ENCODE measurements around the gene NR4A2.
A peak's percentile ranks its signal among the peaks of the same experiment; 100 is the strongest.

NR4A2 gene

DNA sequence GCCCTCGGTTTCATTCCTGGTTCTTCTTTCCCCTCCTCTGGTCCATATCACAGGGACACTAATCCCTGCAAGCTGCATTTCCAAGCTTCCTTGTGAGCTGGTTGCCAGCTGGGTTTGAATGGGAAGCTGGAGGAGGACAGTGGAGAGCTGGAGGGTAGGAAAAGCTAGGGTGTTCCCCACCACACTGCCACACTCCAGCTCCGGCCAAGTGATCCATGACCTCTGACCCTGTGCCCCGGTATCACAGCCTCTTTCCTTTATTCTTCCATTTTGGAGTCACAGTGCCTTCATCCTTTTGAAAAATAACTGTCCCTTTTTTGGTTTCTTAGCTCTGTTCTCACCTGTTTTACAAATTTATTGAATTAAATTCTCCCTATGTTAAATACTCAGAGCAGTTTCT lies 13.1 kb upstream of the NR4A2 start:
- no peak overlapping the region for H3K4me3 Mint-ChIP-seq
- no peak for ATAC-seq (replicated peaks)
- H3K4me1 Mint-ChIP-seq (ENCODE audit: low read depth in 2 of 2), result peaks cover 3 to 13% of the 10 kb centered on the region in 2 donors
- no peak for DNase-seq
- no peaks in the 10 kb centered on the region for H3K27me3 Mint-ChIP-seq
- no peaks in the 10 kb centered on the region for H3K9me3 Mint-ChIP-seq
- peak overlapping the region in 1 of 2 donors; percentile 99 for H3K27ac Mint-ChIP-seq
- peaks cover 24% of the 10 kb centered on the region for H3K36me3 Mint-ChIP-seq (ENCODE audit: insufficient read depth)

DNA sequence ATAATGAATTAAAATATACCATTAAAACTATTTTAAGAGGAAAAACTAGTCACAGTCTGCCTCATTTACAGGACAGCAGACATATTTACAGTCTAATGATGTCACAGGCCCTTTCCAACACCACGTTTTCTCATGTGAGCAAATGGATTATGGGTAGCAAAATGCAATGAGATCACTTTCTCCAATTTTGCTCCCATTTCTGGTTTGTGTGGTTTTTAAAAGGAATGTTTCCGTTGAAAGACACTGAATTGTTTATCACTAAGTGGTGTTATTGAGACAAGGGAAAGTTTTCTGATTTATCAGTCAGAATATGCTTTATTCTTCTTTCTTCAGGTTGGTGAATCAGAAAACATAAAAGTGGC lies 11.4 kb upstream of the NR4A2 start:
- ATAC-seq (replicated peaks) (no peak), DNase-seq (no peak)
- H3K4me1 Mint-ChIP-seq (ENCODE audit: low read depth in 2 of 2), result peaks cover 6 to 24% of the 10 kb centered on the region in 2 donors
- H3K27me3 Mint-ChIP-seq, result no peaks in the 10 kb centered on the region
- H3K4me3 Mint-ChIP-seq, result no peak overlapping the region
- peak overlapping the region; percentile 98 to 99 for H3K27ac Mint-ChIP-seq
- no peaks in the 10 kb centered on the region for H3K9me3 Mint-ChIP-seq
- peaks cover 27% of the 10 kb centered on the region for H3K36me3 Mint-ChIP-seq (ENCODE audit: insufficient read depth)

DNA sequence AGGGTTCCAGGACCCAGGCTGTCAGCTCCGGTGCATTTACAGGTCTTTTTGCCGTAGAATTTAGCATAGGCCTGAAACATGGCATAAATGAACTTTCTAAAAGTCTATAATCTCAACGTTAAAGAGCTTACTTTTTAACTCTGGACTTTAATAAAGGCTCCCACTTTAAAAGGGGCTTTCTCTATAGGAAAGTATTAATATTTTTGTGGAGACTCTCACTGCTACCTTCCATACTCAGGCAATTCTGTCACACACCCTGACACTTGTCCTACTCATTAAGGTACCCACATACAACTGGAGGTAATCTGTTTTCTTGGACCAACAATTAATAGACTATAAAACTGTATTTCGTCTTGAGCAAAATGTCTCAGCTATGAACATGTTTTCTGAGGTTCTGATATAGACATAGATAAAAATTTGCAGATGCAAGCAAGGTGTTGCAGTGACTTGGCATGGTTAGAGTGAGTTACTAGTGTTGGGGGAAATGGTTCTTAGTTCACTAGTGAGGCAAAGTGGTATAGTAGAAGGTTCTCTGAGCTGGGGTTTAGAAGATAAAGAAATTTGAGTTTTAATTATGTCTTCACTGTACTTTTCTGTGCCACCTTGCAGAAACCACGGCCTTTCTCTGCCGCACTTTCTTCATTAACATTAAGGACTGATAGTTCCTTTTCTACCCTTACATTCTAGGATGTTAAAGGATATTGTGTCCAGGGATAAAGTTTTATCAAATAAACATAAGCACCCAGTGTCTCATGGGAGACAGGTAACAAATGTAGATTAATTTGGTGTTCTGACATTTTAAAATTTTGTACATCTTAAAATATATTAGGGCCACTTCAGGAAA lies 10.8 kb upstream of the NR4A2 start:
- Mint-ChIP-seq H3K27ac (peak overlapping the region; percentile 98 to 99), H3K4me3 (peak overlapping the region; percentile 92 to 93)

DNA sequence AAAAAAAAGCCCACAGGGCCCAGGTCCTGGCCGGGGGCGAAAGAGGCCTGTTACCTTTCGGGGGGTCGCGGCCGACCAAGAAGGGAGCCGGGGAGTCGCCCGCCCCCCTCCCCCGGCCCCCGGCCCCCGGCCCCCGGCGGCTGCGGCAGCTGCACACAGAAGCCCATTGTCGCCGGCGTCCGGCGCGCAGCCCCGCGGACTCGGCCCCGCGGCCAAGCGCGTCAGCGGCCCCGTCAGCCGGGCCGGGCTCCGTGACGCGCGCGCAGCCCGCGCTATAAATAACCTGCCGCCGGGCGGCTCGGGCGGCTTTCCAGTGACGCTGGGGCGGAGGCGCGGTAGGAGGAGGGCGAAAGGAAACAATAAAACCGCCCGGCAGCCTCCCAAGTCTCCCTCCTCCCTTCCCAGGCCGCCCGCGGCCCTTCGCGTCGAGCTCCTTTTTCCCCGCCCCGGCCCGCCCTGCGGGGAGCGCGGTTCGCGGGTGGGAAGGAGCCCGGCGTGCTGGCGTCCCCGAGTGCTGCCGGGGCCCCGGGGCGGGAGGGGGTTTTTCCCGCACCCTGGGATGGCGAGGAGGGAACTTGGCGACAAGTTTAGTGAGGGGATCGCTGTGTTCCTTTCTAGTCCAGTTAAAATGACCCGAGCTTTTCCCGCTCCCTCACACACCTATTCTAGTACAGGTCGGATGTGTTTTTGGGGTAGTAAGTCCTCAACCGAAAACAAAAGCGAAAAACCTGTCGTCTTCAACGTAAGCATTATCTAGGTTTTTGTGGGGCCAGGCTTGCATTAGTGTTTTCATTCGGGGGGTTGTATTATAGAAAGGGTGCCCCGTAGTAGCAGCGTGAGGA lies 10.0 kb upstream of the NR4A2 start:
- Mint-ChIP-seq H3K27ac (peak overlapping the region; percentile 98 to 99), H3K36me3 (ENCODE audit: insufficient read depth) (peaks cover 27% of the 10 kb centered on the region), H3K4me1 (ENCODE audit: low read depth in 2 of 2) (peaks cover 10 to 24% of the 10 kb centered on the region in 2 donors), H3K4me3 (peak overlapping the region; percentile 92 to 93), H3K9me3 (no peaks in the 10 kb centered on the region), H3K27me3 (no peaks in the 10 kb centered on the region)
- ATAC-seq (replicated peaks), result peak; percentile 70
- DNase-seq, result peak; percentile 89 to 91 (median 89)

More for the DNA sequence above, 10.8 kb upstream of the NR4A2 start:
- Mint-ChIP-seq H3K27me3 (no peaks in the 10 kb centered on the region), H3K4me1 (ENCODE audit: low read depth in 2 of 2) (peaks cover 10 to 24% of the 10 kb centered on the region in 2 donors), H3K36me3 (ENCODE audit: insufficient read depth) (peaks cover 27% of the 10 kb centered on the region), H3K9me3 (no peaks in the 10 kb centered on the region)
- DNase-seq (peak in 1 of 3 experiments; percentile 10), ATAC-seq (replicated peaks) (no peak)

DNA sequence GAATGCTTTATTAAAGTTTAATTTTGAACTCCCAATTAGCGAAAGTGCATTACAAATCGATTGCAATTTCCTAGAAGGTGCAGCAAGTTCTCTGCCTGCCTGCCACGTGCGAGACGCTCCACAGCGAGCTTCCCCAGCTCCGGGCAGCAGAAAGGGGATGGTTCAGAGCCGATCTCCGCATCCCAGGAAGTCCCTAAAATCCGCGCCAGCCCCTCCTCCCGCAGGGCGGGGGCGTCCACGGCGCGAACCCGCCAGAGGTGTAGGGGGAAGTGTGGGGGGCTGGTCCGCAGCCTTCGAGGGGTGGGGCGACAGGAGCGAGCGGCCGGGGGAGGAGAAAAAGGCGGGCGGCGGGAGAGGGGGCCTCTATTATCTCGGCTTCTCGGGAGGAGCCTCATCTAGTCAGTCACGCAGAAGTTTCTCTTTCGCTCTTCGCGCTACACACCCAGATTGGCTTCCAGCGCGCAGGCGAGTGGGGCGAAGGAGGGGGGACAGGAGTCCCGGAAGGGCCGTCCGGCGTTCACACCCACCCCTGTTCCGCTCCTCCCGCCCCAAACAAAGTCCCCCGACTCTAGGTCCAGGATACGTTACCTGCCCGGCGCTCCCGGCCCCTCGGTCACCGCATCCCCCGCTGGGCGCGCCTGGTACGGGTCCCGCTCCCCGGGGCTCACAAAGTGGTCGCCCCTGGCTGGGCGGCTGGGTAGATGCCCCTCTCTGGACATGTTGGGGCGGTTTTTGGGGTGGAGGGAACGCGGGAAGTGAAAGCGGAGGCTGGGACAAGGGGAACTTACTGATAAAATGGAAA lies 9.1 kb upstream of the NR4A2 start:
- peak overlapping the region; percentile 92 to 93 for H3K4me3 Mint-ChIP-seq
- peaks cover 27% of the 10 kb centered on the region for H3K36me3 Mint-ChIP-seq (ENCODE audit: insufficient read depth)
- DNase-seq (peak; percentile 77 to 81 (median 78)), ATAC-seq (replicated peaks) (peak; percentile 64)
- H3K4me1 Mint-ChIP-seq (ENCODE audit: low read depth in 2 of 2), result peaks cover 10 to 24% of the 10 kb centered on the region in 2 donors
- H3K27ac Mint-ChIP-seq, result peak overlapping the region; percentile 98 to 99
- H3K9me3 Mint-ChIP-seq, result no peaks in the 10 kb centered on the region
- no peaks in the 10 kb centered on the region for H3K27me3 Mint-ChIP-seq

DNA sequence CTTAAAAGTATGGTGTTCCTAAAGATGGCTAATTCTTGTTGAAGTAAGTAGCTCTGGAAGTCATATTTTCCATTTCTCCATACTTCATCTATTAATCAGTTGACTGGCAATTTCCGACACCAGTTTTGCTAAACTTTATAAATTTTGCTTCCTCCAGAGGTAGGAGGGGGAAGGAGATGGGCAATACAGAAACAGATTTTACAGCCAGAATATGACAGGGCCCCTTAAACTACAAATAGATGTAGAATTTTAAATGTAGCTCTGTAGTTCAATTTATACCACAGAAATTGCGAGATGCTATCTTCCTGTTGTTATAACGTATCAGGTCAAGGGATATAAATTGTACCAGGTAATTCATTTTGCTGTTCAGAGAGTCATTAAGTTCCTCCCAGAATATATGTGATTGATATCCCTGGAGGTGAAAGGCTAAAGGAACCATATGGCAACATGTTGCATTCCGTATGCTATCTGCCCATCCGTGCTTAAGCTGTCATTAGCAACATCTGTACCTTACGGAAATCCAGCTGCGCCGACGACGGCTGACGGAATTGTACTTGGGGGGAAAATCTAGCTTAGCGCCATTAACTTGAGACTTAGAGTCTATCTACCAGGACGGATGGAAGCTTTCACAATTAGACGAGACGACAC lies 8.4 kb upstream of the NR4A2 start:
- H3K4me1 Mint-ChIP-seq (ENCODE audit: low read depth in 2 of 2), result peaks cover 10 to 24% of the 10 kb centered on the region in 2 donors
- no peaks in the 10 kb centered on the region for H3K9me3 Mint-ChIP-seq
- H3K36me3 Mint-ChIP-seq (ENCODE audit: insufficient read depth), result peaks cover 31% of the 10 kb centered on the region
- peak overlapping the region; percentile 98 to 99 for H3K27ac Mint-ChIP-seq
- ATAC-seq (replicated peaks) (peak; percentile 4), DNase-seq (no peak)
- no peaks in the 10 kb centered on the region for H3K27me3 Mint-ChIP-seq
- peak overlapping the region; percentile 92 to 93 for H3K4me3 Mint-ChIP-seq

DNA sequence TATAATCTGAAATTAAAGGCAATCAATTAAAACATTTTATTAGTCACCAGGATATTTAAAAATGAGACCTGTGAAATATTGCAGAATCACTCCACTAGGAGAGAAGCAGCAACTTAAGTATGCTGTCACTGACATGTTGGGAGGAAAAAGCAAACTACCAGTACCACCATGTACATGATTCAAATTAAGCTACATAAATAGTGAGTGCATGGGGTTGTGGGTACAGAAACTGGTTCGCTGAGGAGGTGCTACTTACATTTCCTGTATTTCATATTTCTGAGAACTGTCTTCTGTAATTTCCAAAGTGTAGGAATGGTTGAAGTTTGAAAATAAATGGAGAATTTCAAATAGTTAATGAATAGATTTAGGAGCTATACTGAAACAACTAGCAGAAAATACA lies 7.9 kb upstream of the NR4A2 start:
- Mint-ChIP-seq H3K9me3 (no peaks in the 10 kb centered on the region), H3K27ac (peak overlapping the region; percentile 98 to 99), H3K36me3 (ENCODE audit: insufficient read depth) (peaks cover 37% of the 10 kb centered on the region), H3K4me3 (peak overlapping the region; percentile 92 to 93), H3K27me3 (no peaks in the 10 kb centered on the region), H3K4me1 (ENCODE audit: low read depth in 2 of 2) (peaks cover 11 to 28% of the 10 kb centered on the region in 2 donors)
- ATAC-seq (replicated peaks) (no peak), DNase-seq (no peak)

DNA sequence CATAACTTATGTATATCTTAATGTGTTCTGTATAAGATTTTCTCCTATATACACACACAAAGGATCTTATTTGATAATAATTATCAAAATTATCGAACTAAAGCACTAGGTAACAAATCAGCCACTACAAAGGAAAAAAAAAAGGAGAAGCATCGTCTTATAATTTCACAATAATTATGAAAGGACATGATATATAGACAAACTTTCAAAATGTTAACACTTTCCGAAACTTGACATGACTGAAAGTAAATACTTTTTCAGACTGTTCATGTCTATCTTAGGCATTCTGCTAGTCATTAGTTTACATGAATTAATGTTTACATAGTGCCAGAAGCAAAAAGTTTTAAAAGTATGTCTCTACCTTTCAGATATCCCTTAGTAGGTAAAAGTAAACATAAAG lies 7.3 kb upstream of the NR4A2 start:
- Mint-ChIP-seq H3K27me3 (no peaks in the 10 kb centered on the region), H3K27ac (peak overlapping the region; percentile 98 to 99), H3K36me3 (ENCODE audit: insufficient read depth) (peaks cover 42% of the 10 kb centered on the region), H3K4me3 (peak overlapping the region in 1 of 2 donors; percentile 92), H3K4me1 (ENCODE audit: low read depth in 2 of 2) (peaks cover 12 to 33% of the 10 kb centered on the region in 2 donors), H3K9me3 (no peaks in the 10 kb centered on the region)
- no peak for ATAC-seq (replicated peaks)
- no peak for DNase-seq

DNA sequence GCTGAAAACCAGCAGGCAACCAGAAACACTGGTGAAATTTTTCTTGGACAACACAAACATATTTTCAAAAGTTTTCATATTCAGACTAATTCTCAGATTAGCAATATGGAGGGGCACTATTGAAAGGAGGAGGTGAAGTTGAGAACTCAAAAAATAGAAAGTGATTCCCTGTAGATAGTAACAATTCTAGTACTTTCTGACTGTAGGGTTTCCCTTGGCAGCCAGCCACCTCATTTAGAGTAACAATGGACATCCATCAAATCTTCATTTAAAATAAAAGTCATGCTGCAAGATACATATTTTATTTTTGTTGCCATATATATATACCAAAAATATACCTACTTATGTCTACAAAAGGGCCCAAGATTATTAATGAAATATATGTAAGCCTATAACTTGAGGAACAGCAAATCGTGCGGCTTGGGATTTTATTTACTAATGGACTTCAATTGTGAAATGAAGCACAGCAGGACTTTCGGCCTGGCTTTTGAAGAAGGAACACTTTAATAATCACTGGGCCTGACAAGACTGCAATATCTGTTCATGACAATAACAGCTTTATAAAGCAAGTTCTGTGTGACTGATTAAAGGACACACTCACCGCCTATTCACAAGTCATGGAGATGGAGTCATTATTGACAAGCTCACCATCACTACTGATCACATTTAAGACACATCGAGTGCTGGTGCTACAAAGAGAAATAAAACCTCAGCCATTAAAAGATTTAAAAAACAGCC lies 6.8 kb upstream of the NR4A2 start:
- Mint-ChIP-seq H3K9me3 (no peaks in the 10 kb centered on the region), H3K27ac (peak overlapping the region; percentile 98 to 99), H3K27me3 (no peaks in the 10 kb centered on the region), H3K4me1 (ENCODE audit: low read depth in 2 of 2) (peaks cover 14 to 33% of the 10 kb centered on the region in 2 donors), H3K36me3 (ENCODE audit: insufficient read depth) (peaks cover 47% of the 10 kb centered on the region), H3K4me3 (peak overlapping the region in 1 of 2 donors; percentile 92)
- DNase-seq (no peak), ATAC-seq (replicated peaks) (no peak)

DNA sequence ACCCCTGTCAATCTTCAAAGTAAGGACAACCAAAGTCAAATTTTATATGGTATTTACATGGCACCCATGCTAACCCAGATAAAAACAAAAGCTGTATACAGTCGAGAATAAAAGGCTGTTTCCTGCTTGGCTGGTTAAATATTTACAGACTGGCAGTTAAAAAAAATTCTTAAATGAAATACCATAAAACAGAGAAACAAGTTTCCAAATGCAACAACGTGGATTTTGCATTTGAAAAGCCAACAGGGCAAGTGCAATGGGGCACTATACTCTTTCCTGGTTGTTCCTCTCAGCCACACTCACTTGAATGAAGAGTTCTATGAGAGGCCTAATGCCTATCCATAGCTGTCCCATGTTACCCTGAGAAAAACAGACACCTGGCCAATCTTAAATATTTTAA lies 6.1 kb upstream of the NR4A2 start:
- peak overlapping the region in 1 of 2 donors; percentile 99 for H3K27ac Mint-ChIP-seq
- H3K4me3 Mint-ChIP-seq, result peak overlapping the region in 1 of 2 donors; percentile 92
- no peaks in the 10 kb centered on the region for H3K27me3 Mint-ChIP-seq
- DNase-seq, result no peak
- no peak for ATAC-seq (replicated peaks)
- no peaks in the 10 kb centered on the region for H3K9me3 Mint-ChIP-seq
- H3K36me3 Mint-ChIP-seq (ENCODE audit: insufficient read depth), result peaks cover 55% of the 10 kb centered on the region
- peaks cover 19 to 33% of the 10 kb centered on the region in 2 donors for H3K4me1 Mint-ChIP-seq (ENCODE audit: low read depth in 2 of 2)

DNA sequence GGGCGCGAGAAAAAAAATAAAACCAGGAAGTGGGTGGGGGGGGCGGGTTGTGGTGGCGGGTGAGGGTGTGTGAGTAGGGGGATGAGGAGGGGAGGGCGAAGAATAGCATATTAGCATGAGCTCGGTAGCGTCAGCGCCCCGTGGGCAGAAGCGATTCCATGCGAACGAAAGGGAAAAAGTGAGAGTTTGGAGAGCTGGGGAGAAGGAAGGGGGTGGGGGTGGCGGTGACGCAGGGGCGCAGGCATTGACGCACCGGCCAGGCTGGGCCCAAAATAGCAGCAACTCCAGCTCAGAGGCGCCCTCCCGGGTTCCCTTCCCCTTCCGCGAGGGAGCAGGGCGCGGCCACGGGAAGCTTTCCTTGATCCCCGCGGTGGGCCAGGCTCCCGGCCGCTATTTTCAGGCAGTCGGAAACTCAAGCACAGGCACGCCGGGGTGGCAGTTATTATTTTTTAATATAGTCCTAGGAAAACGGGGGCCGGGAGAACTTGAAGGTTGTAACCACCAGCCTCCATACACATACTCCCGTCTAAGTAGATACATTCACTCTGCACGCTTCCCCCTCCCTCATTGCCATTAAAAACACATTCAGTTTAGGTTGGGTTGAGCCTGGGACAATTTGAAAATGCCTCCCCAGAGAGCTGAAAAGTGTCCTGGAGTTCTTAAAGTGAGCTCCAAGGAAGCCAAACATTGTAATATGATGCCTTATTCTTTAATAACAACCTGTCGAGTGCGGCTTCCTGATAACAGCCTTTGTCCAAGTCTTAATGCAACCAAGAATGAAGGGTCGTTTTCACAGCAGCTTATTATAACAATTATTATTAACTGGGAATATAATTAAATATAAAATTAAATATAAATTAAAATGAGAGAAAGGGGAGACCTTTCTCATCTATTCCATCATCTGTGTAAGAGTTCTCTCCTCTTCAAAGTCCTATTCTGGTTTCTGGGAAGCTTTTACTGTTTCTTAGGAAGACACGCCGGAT lies 2.3 kb upstream of the NR4A2 start:
- Mint-ChIP-seq H3K4me1 (ENCODE audit: low read depth in 2 of 2) (peaks cover 37 to 49% of the 10 kb centered on the region in 2 donors), H3K27me3 (peaks cover 0 to 8% of the 10 kb centered on the region in 2 donors), H3K9me3 (no peaks in the 10 kb centered on the region), H3K4me3 (peak overlapping the region; percentile 98), H3K36me3 (ENCODE audit: insufficient read depth) (peaks cover 68% of the 10 kb centered on the region), H3K27ac (peak overlapping the region; percentile 100)
- ATAC-seq (replicated peaks), result peak; percentile 39
- DNase-seq, result peak; percentile 77 to 83 (median 81)
